Activated CD8-positive, alpha-beta memory T cell treated with anti-CD3 and anti-CD28 coated beads, Interleukin-2, amount 50 U/mL, for 4 hours (primary cell): ENCODE data around the gene FNDC3B.

Experiments used
- DNase-seq: peaks from one replicate; pipeline ENCODE4 v3.0.0-alpha.2; 2020

The FNDC3B gene

GRCh38 chr3:172380632-172381031 is 341.3 kb downstream of the FNDC3B start:
- DNase-seq: no peak

GRCh38 chr3:172383306-172383796 is 344.0 kb downstream of the FNDC3B start:
- DNase-seq: no peak

GRCh38 chr3:172384836-172385235 is 345.5 kb downstream of the FNDC3B start:
- no peak for DNase-seq

GRCh38 chr3:172387728-172388127 is 348.4 kb downstream of the FNDC3B start:
- no peak for DNase-seq

GRCh38 chr3:172388412-172389078 is 349.2 kb downstream of the FNDC3B start:
- no peak for DNase-seq

- no peak for DNase-seq
These were observed 351.4 kb downstream of the FNDC3B start for GRCh38 chr3:172390792-172391191.

GRCh38 chr3:172391592-172392302 is 352.4 kb downstream of the FNDC3B start:
- no peak for DNase-seq

- DNase-seq: no peak
These were observed 355.3 kb downstream of the FNDC3B start for GRCh38 chr3:172394692-172395091.

- no peak for DNase-seq
These were observed 357.0 kb downstream of the FNDC3B start for GRCh38 chr3:172396400-172396799.

- DNase-seq: no peak
These were observed 358.5 kb downstream of the FNDC3B start for GRCh38 chr3:172397716-172398405.

- no peak for DNase-seq
These were observed 359.1 kb downstream of the FNDC3B start for GRCh38 chr3:172398484-172398883.

- no peak for DNase-seq
These were observed 362.7 kb downstream of the FNDC3B start for GRCh38 chr3:172402090-172402489.

GRCh38 chr3:172402892-172403643 is 363.7 kb downstream of the FNDC3B start:
- no peak for DNase-seq

GRCh38 chr3:172404237-172404962 is 365.0 kb downstream of the FNDC3B start:
- no peak for DNase-seq

GRCh38 chr3:172405914-172406313 is 366.5 kb downstream of the FNDC3B start:
- no peak for DNase-seq

- no peak for DNase-seq
These were observed 368.5 kb downstream of the FNDC3B start for GRCh38 chr3:172407872-172408271.

GRCh38 chr3:172410702-172411477 is 371.5 kb downstream of the FNDC3B start:
- DNase-seq: no peak

GRCh38 chr3:172411478-172411947 is 372.1 kb downstream of the FNDC3B start:
- no peak for DNase-seq

GRCh38 chr3:172415323-172415722 is 375.9 kb downstream of the FNDC3B start:
- no peak for DNase-seq

GRCh38 chr3:172437713-172438112 is 398.3 kb downstream of the FNDC3B start:
- no peak for DNase-seq

GRCh38 chr3:172438186-172438585 is 398.8 kb downstream of the FNDC3B start:
- DNase-seq: no peak
